Activated T-helper 1 cell treated with anti-CD3 and anti-CD28 coated beads, Interleukin-2, amount 50 U/mL, for 16 hours (primary cell): ENCODE results near the gene LAMC3.

Experiments used
- DNase-seq, 2 donors: peaks; one replicate each; pipeline ENCODE4 v3.0.0-alpha.2; 2020; ENCODE audit warnings: low read depth in 1 of 2, low spot score in 1 of 2

Gene LAMC3

DNA sequence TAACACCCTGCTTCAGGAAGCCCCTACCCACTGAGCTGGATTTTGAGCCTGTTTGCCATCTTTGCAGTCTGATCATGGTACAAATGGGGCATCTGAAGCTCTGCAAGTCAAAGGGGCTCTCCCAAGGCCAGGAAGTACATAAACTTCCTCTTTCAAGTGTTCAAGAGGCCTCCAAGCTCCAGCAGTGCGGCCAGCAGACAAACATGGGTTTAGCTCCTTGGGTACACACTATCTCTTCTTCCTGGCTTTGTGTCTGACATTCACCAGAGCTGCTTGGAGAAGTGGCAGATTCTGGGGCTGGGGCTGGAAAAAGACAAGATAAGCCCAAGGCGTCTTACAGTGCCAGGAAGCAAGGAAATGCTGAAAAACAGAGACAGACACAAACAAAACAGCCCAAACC, 34.1 kb downstream of the LAMC3 start:
- no peak for DNase-seq

DNA sequence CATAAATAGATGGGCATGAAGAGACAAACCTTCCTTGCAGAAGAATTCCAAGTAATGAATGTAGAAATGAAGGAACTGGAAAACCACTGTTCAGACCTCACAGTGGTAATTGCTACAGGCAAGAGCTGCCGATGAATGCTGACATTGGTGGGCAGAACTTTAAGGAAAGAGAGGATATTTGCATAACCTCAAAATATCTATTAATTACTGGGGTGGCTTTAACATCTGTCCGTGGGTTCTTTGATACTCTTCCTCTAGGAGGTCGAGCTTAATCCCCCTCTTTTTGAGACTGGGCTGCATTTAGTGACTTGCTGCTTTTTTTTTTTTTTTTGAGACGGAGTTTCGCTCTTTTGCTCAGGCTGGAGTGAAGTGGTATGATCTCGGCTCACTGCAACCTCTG, 34.7 kb downstream of the LAMC3 start:
- DNase-seq: no peak

DNA sequence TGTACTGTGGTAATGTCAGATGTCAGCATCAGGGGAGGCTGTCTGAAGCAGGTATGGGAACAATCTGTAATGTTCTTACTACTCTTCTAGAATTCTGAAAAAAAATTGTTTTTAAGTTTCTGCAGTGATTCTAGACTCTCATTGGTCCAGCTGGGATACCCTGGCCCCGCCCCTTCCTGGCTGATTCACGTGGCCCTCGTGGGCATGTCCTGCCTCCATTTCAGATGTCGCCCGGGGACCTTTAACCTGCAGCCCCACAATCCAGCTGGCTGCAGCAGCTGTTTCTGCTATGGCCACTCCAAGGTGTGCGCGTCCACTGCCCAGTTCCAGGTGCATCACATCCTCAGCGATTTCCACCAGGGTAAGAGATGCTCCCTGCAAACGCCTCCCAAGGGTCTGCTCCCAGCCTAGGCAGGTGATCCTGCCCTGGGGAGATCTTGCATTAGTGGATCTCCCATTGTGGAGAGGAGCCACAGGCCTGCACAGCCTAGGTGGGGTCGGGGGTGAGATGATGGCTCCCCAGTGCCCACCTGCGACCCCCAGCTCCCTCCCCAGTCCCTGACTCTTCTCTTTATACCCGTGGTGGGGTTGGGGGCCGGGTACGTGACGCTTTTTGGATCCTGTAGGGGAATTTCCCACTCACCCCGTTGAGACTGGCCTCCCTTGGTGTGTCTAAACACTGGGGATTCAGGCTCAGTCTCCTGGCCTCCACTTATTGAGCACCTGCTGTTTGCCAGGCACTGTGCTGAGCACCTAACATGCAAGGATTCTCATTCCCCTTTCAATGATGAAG, 36.5 kb downstream of the LAMC3 start:
- DNase-seq: no peak

DNA sequence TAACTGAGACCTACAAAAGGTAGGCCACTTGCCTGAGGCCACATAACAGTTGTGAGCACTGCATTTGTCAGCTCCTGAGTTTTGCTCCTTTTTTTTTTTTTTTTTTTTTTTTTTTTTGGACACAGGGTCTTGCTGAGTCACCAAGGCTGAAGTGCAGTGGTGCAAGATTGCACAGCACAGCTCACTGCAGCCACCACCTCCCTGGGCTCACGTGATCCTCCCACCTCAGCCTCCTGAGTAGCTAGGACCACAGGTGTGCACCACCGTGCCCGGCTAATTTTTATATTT, 37.1 kb downstream of the LAMC3 start:
- no peak for DNase-seq

DNA sequence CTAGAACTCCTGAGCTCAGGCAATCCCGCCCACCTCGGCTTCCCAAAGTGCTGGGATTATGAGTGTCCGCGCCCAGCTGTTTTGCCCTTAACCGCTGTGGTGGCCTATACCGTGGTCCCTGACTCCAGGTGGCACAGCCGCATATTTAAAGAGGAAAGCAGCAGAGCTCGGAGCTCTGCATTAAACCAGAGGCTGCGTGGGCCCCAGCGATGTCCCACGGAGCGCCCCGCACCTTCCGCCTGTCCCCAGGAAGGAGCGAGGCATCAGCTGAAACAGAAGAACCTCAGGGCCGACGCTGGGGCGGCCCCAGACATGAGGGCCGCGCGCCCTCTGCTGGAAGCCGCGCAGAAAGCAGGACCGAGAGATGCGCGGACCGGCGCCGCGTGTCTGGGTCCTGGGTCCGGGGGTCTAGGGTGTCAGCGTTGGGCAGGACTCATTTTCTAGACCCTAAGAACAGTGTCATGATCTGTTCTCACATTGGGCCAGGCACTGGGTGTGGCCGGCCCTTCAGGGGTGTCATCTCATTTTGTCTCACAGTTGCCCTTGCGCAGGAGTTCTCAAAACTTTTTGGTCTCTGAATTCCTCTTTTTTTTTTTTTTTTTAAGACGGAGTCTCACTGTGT, 37.7 kb downstream of the LAMC3 start:
- DNase-seq: peak; percentile 46 to 55

DNA sequence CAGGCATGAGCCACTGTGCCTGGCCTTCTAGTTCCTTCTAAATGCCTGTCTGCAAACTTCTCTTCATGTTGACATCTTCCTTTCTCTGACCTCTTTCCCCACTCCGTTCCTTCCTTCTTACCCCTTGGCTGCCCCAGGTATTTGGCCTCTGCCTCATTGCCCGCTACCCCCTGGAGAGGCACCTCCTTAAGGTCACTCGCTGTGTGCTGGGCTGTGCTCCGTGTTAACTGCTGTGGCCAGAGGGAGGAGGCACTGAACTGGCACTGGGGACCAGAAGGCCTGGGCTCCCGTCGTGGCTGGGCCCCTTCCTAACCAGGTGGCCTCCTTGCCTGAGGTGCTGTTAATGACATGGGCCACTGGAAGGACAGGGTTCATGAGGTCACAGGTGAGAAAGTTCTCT, 39.4 kb downstream of the LAMC3 start:
- no peak for DNase-seq

DNA sequence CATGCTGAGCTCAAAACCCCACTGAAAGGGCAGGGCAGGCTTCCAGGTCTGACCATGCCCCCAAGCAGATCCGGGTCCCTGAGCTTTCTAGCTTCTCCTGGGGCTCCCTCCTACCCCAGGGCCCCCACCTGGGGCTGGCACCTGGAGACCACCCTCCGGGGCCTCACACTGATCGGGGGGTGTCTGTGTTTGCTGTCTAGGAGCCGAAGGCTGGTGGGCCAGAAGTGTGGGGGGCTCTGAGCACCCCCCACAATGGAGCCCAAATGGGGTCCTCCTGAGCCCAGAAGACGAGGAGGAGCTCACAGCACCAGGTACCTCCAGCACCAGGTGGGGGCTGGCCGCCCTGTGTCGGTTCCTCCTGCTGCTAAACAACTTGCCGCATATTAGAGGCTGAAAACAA, 39.8 kb downstream of the LAMC3 start:
- DNase-seq: no peak

DNA sequence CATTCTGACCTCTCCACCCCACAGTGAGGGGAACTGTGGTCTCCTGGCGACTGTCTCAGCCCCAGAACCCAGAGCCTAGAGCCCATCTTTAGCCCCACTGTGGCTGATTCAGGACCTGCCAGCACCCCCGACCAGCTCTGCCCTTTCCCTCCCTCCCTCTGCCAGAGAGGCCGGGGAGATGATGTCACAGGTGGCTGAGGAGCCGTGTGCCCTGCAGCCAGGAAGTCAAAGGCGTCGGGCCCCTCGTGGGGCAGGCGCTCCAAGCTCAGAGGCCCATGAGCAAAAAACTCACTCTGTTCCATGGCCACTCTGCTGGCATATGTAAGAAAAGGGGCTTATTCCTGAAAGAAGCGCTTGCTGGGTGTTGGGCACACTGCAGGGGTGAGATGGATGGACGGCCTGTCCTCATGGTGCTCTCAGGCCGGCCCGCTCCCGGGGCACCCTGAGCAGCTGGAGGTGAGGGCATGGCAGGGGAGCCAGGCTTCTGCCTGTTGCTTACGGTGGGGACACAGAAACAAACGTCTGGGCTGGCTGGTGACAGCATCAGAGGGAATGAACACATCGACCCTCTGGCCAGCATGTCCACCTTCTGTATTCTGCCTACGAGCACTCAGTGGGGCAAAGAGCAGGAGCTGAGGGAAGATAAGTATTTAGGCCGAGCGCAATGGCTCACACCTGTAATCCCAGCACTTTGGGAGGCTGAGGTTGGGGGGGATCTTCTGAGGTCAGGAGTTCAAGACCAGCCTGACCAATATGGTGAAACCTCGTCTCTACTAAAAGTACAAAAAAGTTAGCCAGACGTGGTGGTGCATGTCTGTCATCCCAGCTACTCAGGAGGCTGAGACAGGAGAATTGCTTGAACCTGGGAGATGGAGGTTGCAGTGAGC, 41.1 kb downstream of the LAMC3 start:
- no peak for DNase-seq

DNA sequence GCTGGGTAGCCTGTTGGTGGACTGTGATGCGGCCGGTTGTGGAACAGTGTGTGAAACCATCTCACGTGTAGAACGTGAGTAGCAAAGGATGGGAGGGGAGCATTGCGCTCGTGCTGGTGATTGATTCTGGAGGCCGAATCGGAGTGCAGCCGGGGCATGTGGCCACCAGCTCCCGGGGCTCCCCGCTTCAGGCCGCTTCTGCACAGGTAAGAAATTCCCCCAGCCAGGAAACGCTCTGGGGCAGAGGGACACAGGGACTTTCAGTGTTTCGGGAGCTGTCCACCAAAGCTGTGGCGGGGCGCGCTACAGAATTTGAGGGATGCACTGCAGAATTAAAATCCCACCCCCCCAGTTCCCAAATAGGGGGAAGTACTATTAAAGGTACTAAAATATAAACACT, 41.9 kb downstream of the LAMC3 start:
- DNase-seq: no peak

DNA sequence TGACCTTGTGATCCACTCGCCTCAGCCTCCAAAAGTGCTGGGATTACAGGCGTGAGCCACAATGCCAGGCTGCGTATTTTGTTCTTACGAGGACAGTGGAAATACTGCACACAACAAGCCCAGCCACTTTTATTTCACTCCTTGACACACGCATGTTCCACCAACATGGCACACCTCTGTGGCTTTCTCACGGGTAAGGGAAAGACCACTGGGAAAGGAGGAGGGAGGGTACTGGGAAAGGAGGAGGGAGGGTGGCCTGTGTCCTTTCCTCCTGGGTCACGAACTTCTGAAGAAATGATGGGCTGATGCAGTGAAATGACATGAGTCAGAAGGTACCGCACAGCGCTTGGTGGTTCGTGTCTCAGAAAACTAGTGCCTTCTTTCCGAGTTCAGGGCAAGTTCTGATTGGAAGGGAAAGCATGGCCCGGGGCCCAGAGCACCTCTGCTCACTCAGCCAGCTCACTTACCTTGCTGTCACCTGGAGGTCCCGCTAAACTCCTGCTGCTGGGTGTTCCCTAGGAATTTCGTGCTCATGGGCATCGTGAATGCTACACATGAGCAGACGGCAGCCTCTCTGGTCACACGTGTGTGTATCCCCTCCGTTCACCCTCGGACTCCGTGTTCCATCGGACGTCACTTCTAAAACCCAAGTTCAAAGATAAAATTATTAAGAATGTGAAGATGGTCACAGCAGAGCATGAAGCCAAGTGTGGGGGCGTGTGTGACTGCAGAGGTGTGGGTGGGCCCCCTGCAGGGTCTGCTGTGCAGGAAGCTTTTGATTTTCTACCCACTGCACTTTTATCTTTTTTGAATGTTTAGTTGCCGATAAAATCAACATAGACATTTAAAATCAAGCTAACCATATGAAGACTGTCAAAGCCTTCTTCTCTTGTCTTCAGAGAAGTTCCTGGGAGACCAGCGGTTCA, 42.9 kb downstream of the LAMC3 start:
- DNase-seq: no peak

DNA sequence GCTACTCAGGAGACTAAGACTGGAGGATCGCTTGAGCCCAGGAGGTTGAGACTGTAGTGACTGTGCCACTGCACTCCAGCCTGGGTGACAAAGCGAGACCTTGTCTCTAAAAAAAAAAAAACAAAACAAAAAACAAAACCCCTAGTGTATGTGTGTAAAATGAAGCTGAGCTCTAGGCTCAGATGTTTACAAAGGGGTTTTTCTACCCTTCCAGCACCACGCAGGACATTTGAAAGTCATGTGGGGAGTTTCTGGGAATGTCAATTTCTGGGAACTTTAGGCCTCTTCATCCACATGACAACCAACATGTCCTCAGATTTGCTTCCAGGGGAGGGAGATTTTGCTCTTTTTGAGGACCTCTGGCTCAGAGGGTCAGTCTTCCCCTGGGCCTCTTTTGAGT, 44.9 kb downstream of the LAMC3 start:
- DNase-seq: no peak

DNA sequence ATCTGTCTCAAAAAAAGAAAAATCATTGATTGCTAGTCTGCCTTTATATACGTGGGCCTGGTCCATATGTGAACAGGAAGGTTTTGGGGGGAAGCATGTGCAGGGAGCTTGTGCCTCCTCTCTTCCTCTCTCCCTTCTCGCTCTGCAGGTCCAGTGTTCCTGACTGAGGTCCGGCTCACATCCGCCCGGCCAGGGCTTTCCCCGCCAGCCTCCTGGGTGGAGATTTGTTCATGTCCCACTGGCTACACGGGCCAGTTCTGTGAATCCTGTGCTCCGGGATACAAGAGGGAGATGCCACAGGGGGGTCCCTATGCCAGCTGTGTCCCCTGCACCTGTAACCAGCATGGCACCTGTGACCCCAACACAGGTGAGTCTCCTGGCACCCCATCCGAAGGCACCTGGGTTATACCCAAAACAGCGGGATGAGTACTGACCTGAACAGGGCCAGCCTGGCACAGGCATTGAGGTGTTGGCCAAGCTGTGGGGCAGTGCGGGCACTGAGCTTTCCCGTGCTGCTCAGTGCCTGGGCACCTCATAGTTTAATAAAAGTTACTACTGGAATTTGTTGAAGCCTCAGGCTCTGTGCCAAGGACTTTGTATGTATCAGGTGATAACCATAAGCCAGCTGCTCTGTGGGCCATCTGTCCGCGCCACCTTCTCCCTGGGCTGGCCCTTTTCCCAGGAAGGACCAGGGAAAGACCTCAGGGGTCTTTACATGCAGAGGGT, 48.0 kb downstream of the LAMC3 start:
- no peak for DNase-seq

DNA sequence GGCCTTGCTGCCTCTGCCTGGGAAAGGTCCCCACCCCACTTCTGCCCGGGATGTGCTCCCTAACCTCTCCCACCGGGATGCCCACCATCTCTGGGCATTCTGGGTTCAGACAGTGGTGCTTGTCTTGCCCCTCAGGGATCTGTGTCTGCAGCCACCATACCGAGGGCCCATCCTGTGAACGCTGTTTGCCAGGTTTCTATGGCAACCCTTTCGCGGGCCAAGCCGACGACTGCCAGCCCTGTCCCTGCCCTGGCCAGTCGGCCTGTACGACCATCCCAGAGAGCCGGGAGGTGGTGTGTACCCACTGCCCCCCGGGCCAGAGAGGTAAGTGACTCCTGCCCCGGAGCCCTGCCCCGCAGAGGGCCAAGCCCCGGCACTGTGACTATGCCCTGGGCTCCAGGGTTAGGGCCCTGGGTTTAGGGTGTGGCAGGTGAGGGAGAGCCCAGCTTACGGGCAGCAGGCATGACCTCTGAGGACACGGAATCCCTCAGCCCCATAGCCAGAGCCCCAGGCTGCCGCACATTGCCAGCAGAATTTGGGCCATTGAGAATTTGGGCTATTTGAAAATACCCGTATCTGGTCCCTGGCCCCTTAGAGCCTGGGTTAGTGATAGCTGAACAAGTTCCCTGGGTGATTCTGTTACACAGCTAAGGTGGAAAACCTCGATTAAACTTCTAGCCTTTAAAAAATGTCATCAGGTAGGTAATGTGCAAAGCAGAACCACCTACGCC, 52.1 kb downstream of the LAMC3 start:
- no peak for DNase-seq

DNA sequence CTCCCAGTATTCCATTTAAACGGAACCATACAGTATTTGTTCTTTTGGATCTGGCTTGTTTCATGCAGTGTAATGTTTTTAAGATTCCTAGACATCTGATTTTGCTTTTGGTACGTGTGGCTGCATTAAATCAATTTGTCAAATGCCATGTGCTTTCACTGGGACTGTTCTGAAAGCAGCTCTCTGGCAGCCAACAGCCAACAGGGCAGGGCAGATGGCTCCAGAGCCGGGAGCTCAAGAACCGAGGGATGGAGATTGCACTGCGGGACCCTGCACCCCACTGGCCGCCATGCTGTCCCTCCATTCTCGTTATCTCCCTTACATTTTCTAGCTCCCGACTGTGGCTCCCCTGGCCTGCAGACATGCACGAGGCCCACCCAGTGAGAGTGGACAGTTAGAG, 54.0 kb downstream of the LAMC3 start:
- DNase-seq: no peak

DNA sequence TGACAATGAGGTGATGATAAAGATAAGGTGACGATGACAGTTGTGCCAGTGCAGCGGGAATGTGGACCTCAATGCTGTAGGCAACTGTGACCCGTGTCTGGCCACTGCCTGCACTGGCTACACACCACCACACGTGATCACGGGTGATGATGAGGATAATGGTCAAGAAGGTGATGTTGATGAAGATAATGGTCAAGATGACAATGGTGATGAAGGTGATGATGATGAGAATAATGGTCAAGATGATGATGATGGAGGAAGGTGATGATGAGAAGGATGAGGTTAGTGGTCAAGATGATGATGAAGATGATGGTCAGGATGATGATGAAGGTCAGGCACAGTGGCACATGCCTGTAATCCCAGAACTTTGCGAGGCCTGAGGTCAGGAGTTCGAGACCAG, 56.6 kb downstream of the LAMC3 start:
- no peak for DNase-seq

DNA sequence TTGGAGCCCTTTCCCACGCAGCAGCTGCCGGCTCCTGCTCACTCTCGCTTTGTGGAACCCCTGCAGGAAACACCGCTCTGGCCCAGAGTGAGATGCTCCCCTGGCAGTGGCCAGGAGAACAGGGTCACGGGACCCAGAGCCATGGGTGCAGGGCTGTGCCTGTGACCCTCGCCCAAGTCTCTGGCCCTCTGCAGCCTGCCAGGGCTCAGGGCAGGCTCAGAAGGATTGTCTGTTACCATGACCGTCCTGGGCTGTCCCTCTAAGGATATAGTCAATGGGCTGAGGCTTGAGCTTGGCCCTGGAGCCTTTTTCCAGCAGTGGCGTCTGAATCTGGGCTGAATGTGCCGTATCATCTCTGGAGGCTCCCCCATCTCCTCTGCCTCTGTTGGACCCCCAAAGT, 58.7 kb downstream of the LAMC3 start:
- DNase-seq: no peak

DNA sequence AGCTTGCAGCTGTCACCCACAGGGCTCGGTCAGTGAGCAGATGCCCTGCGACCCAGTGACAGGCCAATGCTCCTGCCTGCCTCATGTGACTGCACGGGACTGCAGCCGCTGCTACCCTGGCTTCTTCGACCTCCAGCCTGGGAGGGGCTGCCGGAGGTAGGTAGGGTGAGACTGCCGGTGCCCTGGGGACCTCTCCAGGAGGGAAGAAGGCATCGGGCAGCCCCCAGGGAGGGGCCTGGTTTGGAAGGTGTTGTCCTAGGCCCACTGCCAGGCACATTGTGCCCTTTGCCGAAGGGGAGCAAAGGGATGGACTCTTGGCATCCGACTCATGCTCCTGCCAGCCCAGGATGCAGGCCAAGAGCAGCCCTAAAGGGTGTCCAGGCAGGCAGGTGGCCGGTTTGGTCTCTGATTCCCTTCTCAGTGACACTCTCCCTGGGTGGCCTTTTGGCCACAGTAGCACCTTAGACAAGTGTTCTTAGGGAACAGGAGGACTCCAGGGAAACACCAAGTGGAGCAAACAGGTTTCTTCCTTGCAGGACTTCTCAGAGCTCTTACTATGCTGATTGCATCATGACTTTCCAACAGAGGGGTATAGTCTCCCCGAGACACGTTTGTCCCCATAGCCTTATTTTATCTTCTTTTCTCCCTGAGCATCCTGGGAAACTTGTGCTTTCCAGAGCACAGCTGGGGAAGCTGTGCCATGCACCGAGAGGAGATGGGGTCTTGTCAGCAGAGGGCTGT, 59.3 kb downstream of the LAMC3 start:
- no peak for DNase-seq

DNA sequence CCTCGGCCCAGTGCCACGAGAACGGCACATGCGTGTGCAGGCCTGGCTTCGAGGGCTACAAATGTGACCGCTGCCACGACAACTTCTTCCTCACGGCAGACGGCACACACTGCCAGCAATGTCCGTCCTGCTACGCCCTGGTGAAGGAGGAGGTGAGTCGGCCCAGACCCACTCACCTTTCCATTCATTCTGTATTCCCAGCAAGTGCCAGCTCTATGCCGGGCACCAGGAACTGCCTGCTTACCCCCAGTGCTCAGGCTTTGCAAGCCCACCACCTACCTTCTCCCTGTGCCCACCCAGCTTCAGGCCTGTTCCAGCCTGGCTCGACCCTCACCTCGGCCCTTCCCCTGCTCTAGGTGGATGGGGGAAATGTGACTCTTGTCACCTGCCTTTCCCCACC, 60.7 kb downstream of the LAMC3 start:
- no peak for DNase-seq
